Measurements from ENCODE around the gene MAFG.

- TF ChIP-seq CTCF (optimal IDR thresholded peaks at IDR 0.05 in 1 of 3, IDR thresholded peaks at IDR 0.05 in 1 of 3, conservative IDR thresholded peaks at IDR 0.05 in 1 of 3; ENCODE audit: extremely low read depth in 1 of 3, insufficient read depth in 2 of 3, low read length in 3 of 3) (no peak), EZH2 (IDR thresholded peaks at IDR 0.05; ENCODE audit: low read length) (no peak)
Measured at GRCh38 chr17:81955058-81955681, 27.6 kb upstream of the MAFG start.
